K562 (cell line): ENCODE measurements around the gene FAM120C. TPM values are rescaled to one million over a fixed set of nuclear protein-coding genes. Genes with fewer than 3 reads are reported as not detected.

Experiments
- CCNT2 ChIP-seq: IDR thresholded peaks from 2 replicates; pipeline ENCODE4 v1.6.1; 2011; ENCODE audit warnings: borderline replicate concordance, low read depth, mild to moderate bottlenecking, moderate library complexity, mixed read lengths, low read length; ENCODE audit not compliant: insufficient read length; ENCODE audit errors: extremely low read depth
- CHD2 ChIP-seq: IDR thresholded peaks from 2 replicates; pipeline ENCODE4 v1.6.1; 2011; ENCODE audit warnings: low read depth, low read length
- CREM ChIP-seq: IDR thresholded peaks from 2 replicates; pipeline ENCODE4 v1.6.1; 2014; ENCODE audit warnings: antibody characterized with exemption, low read depth
- DIDO1 ChIP-seq: fragments of 450-650 bp; IDR thresholded peaks from 2 replicates; pipeline ENCODE4 v1.6.1; 2016; ENCODE audit warnings: low read depth, missing biosample characterization, missing genetic modification characterization
- NRF1 ChIP-seq, 2 experiments: fragments of 450-650 bp; IDR thresholded peaks in 1 of 2; conservative IDR thresholded peaks in 1 of 2; 2 replicates each; pipeline ENCODE4 v1.6.1; 2014; ENCODE audit warnings: mild to moderate bottlenecking in 2 of 2
- RBBP5 ChIP-seq: fragments of 200-600 bp; sonication (generic); IDR thresholded peaks from 2 replicates; pipeline ENCODE4 v1.6.1; 2012; ENCODE audit warnings: borderline replicate concordance, mild to moderate bottlenecking, low read length, control low read depth, inconsistent platforms; ENCODE audit not compliant: insufficient read depth, poor library complexity, severe bottlenecking
- SMAD1 ChIP-seq: fragments of 150-350 bp; IDR thresholded peaks from 2 replicates; pipeline ENCODE4 v1.6.1; 2014; ENCODE audit warnings: low read length, low read depth; ENCODE audit not compliant: partially characterized antibody
- SMARCE1 ChIP-seq: fragments of 450-650 bp; IDR thresholded peaks from 2 replicates; pipeline ENCODE4 v1.7.1; 2016; ENCODE audit warnings: mild to moderate bottlenecking
- U2AF2 ChIP-seq: fragments of 200-400 bp; formaldehyde crosslinking; optimal IDR thresholded peaks from 2 replicates; pipeline ENCODE3; 2017; ENCODE audit warnings: low read depth, mild to moderate bottlenecking, low read length
- ZNF75A ChIP-seq: fragments of 450-650 bp; formaldehyde crosslinking; IDR thresholded peaks from 2 replicates; pipeline ENCODE4 v1.4.0; 2020; ENCODE audit warnings: mild to moderate bottlenecking
- ZZZ3 ChIP-seq: fragments of 450-650 bp; IDR thresholded peaks from 2 replicates; pipeline ENCODE4 v1.6.1; 2016; ENCODE audit warnings: antibody characterized with exemption, mild to moderate bottlenecking, moderate library complexity
- polyA plus RNA-seq, 8 experiments: library from polyadenylated mRNA; depleted of rRNA in 4 of 8; stranded (reverse) in 5 of 8; unstranded in 3 of 8; fragments of >200 nt; fragmentation: Nextera tagmentation in 2 of 8; fragmentation: Illumina TruSeq in 1 of 8; extraction: Ambion mirVana in 2 of 8; extraction: Trizol in 1 of 8; gene quantifications; 2 replicates each; pipeline versions ENCODE4 v1.2.1 to v1.2.3, GENCODE V29; 2011 to 2014; ENCODE audit warnings: inconsistent platforms in 1 of 8, missing spikeins in 1 of 8
- total RNA-seq, 7 experiments: library from RNA; depleted of rRNA in 6 of 7; stranded (reverse); fragments of >200 nt in 6 of 7; fragmentation: Illumina TruSeq in 2 of 7; extraction: Trizol in 2 of 7; gene quantifications; 2 replicates each; pipeline versions ENCODE4 v1.2.1 to v1.2.3, GENCODE V29; 2011 to 2021; ENCODE audit warnings: low replicate concordance in 1 of 7
- TF ChIP-seq, protein P1 (sequence below): fragments of 250-450 bp; sonication (Bioruptor Pico); IDR thresholded peaks from 2 replicates; pipeline ENCODE4 v1.5.0; 2020; ENCODE audit warnings: mild to moderate bottlenecking, borderline replicate concordance
- TF ChIP-seq, protein P2 (sequence below): sonication (generic); formaldehyde crosslinking; IDR thresholded peaks from 2 replicates; pipeline ENCODE4 v1.8.0; 2022; ENCODE audit warnings: mild to moderate bottlenecking, missing genetic modification reagents
- TF ChIP-seq, protein P3 (sequence below): fragments of 450-650 bp; IDR thresholded peaks from 2 replicates; pipeline ENCODE4 v1.6.1; 2018; ENCODE audit not compliant: partially characterized antibody

The FAM120C gene
- total and polyA plus RNA-seq, 9 of the 15 experiments (the other 6 are each of a cell fraction or from before 2014, with no cell fraction given): 0.21 to 6.7 (median 2.1) TPM

- TF ChIP-seq SMARCE1: 0 out of 2 replicates have a peak, but pooled peaks have one; percentile 10
- TF ChIP-seq U2AF2: no peak
- TF ChIP-seq, protein P1, sequence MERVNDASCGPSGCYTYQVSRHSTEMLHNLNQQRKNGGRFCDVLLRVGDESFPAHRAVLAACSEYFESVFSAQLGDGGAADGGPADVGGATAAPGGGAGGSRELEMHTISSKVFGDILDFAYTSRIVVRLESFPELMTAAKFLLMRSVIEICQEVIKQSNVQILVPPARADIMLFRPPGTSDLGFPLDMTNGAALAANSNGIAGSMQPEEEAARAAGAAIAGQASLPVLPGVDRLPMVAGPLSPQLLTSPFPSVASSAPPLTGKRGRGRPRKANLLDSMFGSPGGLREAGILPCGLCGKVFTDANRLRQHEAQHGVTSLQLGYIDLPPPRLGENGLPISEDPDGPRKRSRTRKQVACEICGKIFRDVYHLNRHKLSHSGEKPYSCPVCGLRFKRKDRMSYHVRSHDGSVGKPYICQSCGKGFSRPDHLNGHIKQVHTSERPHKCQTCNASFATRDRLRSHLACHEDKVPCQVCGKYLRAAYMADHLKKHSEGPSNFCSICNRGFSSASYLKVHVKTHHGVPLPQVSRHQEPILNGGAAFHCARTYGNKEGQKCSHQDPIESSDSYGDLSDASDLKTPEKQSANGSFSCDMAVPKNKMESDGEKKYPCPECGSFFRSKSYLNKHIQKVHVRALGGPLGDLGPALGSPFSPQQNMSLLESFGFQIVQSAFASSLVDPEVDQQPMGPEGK: no peak
- peak; percentile 57; the same call in 1 of the 2 replicates for TF ChIP-seq DIDO1 (tag)
- peak; percentile 56 to 66; a peak in 3 of 4 replicates for TF ChIP-seq NRF1 (conservative IDR thresholded peaks at IDR 0.05 in 1 of 2, IDR thresholded peaks at IDR 0.05 in 1 of 2)
- TF ChIP-seq ZZZ3: no peak
- TF ChIP-seq, protein P2, sequence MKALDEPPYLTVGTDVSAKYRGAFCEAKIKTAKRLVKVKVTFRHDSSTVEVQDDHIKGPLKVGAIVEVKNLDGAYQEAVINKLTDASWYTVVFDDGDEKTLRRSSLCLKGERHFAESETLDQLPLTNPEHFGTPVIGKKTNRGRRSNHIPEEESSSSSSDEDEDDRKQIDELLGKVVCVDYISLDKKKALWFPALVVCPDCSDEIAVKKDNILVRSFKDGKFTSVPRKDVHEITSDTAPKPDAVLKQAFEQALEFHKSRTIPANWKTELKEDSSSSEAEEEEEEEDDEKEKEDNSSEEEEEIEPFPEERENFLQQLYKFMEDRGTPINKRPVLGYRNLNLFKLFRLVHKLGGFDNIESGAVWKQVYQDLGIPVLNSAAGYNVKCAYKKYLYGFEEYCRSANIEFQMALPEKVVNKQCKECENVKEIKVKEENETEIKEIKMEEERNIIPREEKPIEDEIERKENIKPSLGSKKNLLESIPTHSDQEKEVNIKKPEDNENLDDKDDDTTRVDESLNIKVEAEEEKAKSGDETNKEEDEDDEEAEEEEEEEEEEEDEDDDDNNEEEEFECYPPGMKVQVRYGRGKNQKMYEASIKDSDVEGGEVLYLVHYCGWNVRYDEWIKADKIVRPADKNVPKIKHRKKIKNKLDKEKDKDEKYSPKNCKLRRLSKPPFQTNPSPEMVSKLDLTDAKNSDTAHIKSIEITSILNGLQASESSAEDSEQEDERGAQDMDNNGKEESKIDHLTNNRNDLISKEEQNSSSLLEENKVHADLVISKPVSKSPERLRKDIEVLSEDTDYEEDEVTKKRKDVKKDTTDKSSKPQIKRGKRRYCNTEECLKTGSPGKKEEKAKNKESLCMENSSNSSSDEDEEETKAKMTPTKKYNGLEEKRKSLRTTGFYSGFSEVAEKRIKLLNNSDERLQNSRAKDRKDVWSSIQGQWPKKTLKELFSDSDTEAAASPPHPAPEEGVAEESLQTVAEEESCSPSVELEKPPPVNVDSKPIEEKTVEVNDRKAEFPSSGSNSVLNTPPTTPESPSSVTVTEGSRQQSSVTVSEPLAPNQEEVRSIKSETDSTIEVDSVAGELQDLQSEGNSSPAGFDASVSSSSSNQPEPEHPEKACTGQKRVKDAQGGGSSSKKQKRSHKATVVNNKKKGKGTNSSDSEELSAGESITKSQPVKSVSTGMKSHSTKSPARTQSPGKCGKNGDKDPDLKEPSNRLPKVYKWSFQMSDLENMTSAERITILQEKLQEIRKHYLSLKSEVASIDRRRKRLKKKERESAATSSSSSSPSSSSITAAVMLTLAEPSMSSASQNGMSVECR (CRISPR knock-in tag): peak; percentile 92
- TF ChIP-seq, protein P3, sequence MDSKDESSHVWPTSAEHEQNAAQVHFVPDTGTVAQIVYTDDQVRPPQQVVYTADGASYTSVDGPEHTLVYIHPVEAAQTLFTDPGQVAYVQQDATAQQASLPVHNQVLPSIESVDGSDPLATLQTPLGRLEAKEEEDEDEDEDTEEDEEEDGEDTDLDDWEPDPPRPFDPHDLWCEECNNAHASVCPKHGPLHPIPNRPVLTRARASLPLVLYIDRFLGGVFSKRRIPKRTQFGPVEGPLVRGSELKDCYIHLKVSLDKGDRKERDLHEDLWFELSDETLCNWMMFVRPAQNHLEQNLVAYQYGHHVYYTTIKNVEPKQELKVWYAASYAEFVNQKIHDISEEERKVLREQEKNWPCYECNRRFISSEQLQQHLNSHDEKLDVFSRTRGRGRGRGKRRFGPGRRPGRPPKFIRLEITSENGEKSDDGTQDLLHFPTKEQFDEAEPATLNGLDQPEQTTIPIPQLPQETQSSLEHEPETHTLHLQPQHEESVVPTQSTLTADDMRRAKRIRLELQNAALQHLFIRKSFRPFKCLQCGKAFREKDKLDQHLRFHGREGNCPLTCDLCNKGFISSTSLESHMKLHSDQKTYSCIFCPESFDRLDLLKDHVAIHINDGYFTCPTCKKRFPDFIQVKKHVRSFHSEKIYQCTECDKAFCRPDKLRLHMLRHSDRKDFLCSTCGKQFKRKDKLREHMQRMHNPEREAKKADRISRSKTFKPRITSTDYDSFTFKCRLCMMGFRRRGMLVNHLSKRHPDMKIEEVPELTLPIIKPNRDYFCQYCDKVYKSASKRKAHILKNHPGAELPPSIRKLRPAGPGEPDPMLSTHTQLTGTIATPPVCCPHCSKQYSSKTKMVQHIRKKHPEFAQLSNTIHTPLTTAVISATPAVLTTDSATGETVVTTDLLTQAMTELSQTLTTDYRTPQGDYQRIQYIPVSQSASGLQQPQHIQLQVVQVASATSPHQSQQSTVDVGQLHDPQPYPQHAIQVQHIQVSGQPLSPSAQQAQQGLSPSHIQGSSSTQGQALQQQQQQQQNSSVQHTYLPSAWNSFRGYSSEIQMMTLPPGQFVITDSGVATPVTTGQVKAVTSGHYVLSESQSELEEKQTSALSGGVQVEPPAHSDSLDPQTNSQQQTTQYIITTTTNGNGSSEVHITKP: peak; percentile 77
- TF ChIP-seq CCNT2: peak; percentile 48
- TF ChIP-seq SMAD1: no peak
- peak; percentile 88 for TF ChIP-seq CREM
- peak; percentile 86 for TF ChIP-seq CHD2
- TF ChIP-seq ZNF75A (CRISPR knock-in tag): no peak
- TF ChIP-seq RBBP5: peak; percentile 48
Observed at GRCh38 chrX:54044126-54044876, 138.8 kb downstream of the FAM120C start, which contains the start of gene PHF8 (continued).
